Osteocyte (in vitro differentiated cells): ENCODE data around the gene TEC. TPM values are rescaled to one million over a fixed set of nuclear protein-coding genes. Genes with fewer than 3 reads are reported as not detected.

Experiments
- DNase-seq: peaks from one replicate; pipeline ENCODE4 v3.0.0; 2021; ENCODE audit warnings: mixed read lengths; ENCODE audit not compliant: unreplicated experiment; ENCODE audit errors: extremely low spot score
- H3K27ac Mint-ChIP-seq: one replicate; pipeline ENCODE4 v1.8.0; 2021; ENCODE audit warnings: mild to moderate bottlenecking, mixed read lengths; ENCODE audit not compliant: unreplicated experiment
- H3K27me3 Mint-ChIP-seq: one replicate; pipeline ENCODE4 v1.8.0; 2021; ENCODE audit warnings: mixed read lengths; ENCODE audit not compliant: unreplicated experiment
- H3K36me3 Mint-ChIP-seq: one replicate; pipeline ENCODE4 v1.8.0; 2021; ENCODE audit warnings: mixed read lengths; ENCODE audit not compliant: unreplicated experiment
- H3K4me1 Mint-ChIP-seq: one replicate; pipeline ENCODE4 v1.8.0; 2021; ENCODE audit warnings: mixed read lengths; ENCODE audit not compliant: unreplicated experiment
- H3K4me3 Mint-ChIP-seq: one replicate; pipeline ENCODE4 v1.8.0; 2021; ENCODE audit warnings: mild to moderate bottlenecking, moderate library complexity, mixed read lengths; ENCODE audit not compliant: unreplicated experiment
- H3K9me3 Mint-ChIP-seq: one replicate; pipeline ENCODE4 v1.8.0; 2021; ENCODE audit warnings: mixed read lengths; ENCODE audit not compliant: unreplicated experiment
- total RNA-seq: library from RNA; stranded (reverse); gene quantifications from 2 replicates; pipeline ENCODE4 v1.2.1, GENCODE V29; 2021
- TF ChIP-seq, protein P1 (sequence below): fragments of 200-600 bp; sonication (generic); IDR thresholded peaks from 2 replicates; pipeline ENCODE4 v1.5.0; 2021; ENCODE audit warnings: antibody characterized with exemption, mild to moderate bottlenecking, moderate library complexity

Gene TEC
- total RNA-seq, 1 donor from 2014 or later: not detected

DNA sequence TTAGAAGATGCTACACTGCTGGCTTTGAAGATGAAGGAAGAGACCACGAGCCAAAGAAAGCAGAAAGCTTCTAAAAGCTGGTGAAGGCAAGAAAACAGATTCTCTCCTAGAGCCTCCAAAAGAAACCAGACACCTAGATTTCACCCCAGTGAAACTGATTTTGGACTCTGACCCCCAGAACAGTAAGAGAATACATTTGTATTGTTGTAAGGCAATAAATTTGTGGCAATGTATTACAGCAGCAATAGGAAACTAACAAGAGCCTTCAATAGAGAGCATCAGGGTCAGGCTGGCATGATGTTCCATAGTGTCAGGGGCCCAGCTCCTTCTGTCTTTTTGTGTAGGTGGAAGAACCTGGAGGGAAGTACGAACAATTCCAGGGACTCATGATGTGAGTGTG, 6.0 kb upstream of the TEC start:
- no peaks in the 10 kb centered on the region for H3K4me1 Mint-ChIP-seq
- TF ChIP-seq, protein P1, sequence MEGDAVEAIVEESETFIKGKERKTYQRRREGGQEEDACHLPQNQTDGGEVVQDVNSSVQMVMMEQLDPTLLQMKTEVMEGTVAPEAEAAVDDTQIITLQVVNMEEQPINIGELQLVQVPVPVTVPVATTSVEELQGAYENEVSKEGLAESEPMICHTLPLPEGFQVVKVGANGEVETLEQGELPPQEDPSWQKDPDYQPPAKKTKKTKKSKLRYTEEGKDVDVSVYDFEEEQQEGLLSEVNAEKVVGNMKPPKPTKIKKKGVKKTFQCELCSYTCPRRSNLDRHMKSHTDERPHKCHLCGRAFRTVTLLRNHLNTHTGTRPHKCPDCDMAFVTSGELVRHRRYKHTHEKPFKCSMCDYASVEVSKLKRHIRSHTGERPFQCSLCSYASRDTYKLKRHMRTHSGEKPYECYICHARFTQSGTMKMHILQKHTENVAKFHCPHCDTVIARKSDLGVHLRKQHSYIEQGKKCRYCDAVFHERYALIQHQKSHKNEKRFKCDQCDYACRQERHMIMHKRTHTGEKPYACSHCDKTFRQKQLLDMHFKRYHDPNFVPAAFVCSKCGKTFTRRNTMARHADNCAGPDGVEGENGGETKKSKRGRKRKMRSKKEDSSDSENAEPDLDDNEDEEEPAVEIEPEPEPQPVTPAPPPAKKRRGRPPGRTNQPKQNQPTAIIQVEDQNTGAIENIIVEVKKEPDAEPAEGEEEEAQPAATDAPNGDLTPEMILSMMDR: no peak
- no peaks in the 10 kb centered on the region for H3K9me3 Mint-ChIP-seq
- peaks cover 39% of the 10 kb centered on the region for H3K27me3 Mint-ChIP-seq
- no peak overlapping the region for H3K27ac Mint-ChIP-seq
- no peak for DNase-seq
- no peak overlapping the region for H3K4me3 Mint-ChIP-seq
- H3K36me3 Mint-ChIP-seq: no peaks in the 10 kb centered on the region

DNA sequence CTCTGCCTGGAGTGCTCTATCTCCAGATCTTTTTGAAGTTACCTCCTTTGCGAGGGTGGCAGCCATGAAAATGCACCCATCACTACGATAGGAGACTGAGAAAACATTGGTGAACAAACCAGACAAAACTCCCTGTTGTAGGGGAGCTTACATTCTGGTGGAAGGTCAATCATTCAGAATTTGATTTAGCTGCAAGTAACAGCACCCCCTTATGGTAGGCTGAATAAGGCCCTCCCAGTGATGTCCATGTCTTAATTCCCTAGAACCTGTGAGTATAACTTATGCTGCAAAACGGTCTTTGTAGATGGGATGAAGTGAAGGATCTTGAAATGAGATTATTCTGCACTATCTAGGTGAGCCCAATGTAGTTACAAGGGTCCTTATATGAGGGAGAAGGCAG, 5.6 kb upstream of the TEC start:
- Mint-ChIP-seq H3K27me3 (peaks cover 36% of the 10 kb centered on the region), H3K27ac (no peak overlapping the region), H3K36me3 (no peaks in the 10 kb centered on the region), H3K4me3 (no peak overlapping the region), H3K4me1 (no peaks in the 10 kb centered on the region), H3K9me3 (no peaks in the 10 kb centered on the region)
- DNase-seq: no peak
- TF ChIP-seq, protein P1: peak; percentile 38

DNA sequence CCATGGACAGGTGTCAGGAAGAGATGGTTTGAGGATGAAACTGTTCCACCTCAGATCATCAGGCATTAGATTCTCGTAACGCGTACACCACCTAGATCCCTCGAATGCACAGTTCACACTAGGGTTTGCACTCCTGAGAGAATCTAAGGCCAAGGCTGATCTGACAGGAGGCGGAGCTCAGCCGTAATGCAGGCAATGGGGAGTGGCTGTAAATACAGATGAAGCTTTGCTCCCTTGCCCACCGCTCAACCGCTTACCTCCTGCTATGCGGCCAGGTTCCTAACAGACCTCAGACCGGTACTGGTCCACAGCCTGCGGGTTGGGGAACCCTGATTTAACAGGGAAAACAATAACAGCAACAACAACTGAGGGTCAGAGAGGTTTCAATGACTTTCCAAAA, 2.0 kb upstream of the TEC start:
- no peak for DNase-seq
- Mint-ChIP-seq H3K4me1 (peaks cover 3% of the 10 kb centered on the region), H3K9me3 (no peaks in the 10 kb centered on the region), H3K4me3 (no peak overlapping the region), H3K27ac (no peak overlapping the region), H3K27me3 (peaks cover 28% of the 10 kb centered on the region), H3K36me3 (no peaks in the 10 kb centered on the region)
- TF ChIP-seq, protein P1: no peak

DNA sequence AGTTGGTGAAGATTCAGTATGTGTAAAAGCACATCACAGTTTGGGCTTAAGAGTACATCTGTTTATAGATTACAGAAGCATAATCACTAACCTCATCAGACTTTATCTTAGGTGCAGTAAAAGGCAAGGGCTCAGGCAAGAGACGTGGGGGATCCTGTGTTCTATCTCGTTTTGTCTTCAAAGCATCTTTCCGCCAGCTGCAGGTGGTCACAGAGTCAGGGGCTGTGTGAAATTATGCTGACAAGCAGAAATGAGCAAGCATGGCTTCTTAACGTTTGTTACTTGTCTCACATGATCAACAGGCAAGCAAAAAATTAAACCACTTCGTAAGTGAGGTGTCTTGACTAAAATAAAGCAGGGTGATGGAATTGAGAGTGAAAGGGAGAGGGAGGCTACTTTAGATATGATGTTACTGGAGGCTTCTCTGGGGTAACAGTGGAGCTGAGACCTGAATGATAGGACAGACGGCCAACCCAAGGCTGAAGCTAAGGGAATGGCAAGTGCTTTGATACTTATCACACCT, 1.4 kb upstream of the TEC start:
- H3K9me3 Mint-ChIP-seq: no peaks in the 10 kb centered on the region
- peaks cover 3% of the 10 kb centered on the region for H3K4me1 Mint-ChIP-seq
- no peak for DNase-seq
- no peak overlapping the region for H3K27ac Mint-ChIP-seq
- peaks cover 28% of the 10 kb centered on the region for H3K27me3 Mint-ChIP-seq
- TF ChIP-seq, protein P1: no peak
- H3K36me3 Mint-ChIP-seq: no peaks in the 10 kb centered on the region
- H3K4me3 Mint-ChIP-seq: no peak overlapping the region

DNA sequence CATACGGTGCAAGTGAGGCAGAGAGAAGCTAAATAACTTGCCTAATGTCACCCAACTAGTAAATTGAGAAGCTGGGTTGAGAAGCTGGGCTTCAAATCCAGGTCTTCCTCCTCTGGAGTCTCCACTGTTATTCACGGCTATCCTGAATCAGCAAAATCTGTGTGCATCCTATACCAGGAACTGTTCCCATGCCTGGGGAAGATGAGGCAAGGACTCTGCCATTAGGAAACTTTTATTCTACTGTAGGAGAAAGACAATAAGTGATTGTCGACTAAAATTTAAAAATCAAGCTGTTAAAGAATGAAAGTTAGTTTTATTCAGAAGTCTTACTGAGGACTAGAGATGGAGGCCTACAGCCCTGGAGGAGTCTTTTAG, 872 bp upstream of the TEC start:
- no peaks in the 10 kb centered on the region for H3K9me3 Mint-ChIP-seq
- DNase-seq: no peak
- H3K27me3 Mint-ChIP-seq: peaks cover 28% of the 10 kb centered on the region
- H3K27ac Mint-ChIP-seq: no peak overlapping the region
- peak overlapping the region; percentile 81 for H3K4me3 Mint-ChIP-seq
- no peaks in the 10 kb centered on the region for H3K36me3 Mint-ChIP-seq
- TF ChIP-seq, protein P1: no peak
- peaks cover 3% of the 10 kb centered on the region for H3K4me1 Mint-ChIP-seq
